ENCODE measurements around the gene OPCML. TPM values are rescaled to one million over a fixed set of nuclear protein-coding genes. Genes with fewer than 3 reads are reported as not detected.
A peak's percentile ranks its signal among the peaks of the same experiment; 100 is the strongest.

The OPCML gene
- total and polyA plus RNA-seq, 2 experiments from 2014 or later: 1.2 to 4.4 TPM

DNA sequence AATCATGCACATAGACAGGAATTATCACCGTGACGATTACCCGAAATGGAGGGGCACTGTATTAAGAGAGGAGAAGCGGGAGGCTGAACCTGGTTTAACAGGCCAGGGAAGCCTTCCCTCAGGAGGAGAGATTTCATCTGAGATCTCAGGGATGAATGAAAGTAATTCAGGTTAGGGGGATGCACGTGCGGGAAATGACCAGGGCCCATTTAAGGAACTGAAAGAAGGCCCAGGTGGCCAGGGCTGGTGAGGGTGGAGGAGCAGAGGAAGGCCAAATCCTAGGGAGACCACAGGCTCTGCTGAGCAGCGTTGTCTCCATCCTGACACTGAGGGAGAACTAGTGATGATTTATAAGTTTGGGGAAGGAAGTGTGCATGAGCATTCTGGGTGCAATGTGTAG is 16.3 kb upstream of the OPCML start:
- H3K4me3 ChIP-seq: no peak overlapping the region
- H3K4me1 ChIP-seq (ENCODE audit: insufficient read depth): peaks cover 23% of the 10 kb centered on the region
- H3K4me2 ChIP-seq: no peak overlapping the region
- DNase-seq (ENCODE audit: low spot score): no peak
- no peaks in the 10 kb centered on the region for H4K20me1 ChIP-seq (replicated peaks; ENCODE audit: insufficient read depth)
- no peaks in the 10 kb centered on the region for H3K9me2 ChIP-seq (ENCODE audit: insufficient read depth)
- H2AFZ ChIP-seq: no peak overlapping the region
- no peaks in the 10 kb centered on the region for H3K27me3 ChIP-seq (ENCODE audit: insufficient read depth)
- H3K36me3 ChIP-seq (ENCODE audit: insufficient read depth): no peaks in the 10 kb centered on the region; the same call in 1 of the 2 replicates
- no peaks in the 10 kb centered on the region for H3K79me2 ChIP-seq (replicated peaks; ENCODE audit: insufficient read depth)
- Mint-ChIP-seq H3K4me1 (peaks cover 27% of the 10 kb centered on the region), H3K27me3 (ENCODE audit: insufficient read depth, low read depth, poor library complexity) (peaks cover 11% of the 10 kb centered on the region), H3K9me3 (no peaks in the 10 kb centered on the region), H3K36me3 (ENCODE audit: low read depth) (no peaks in the 10 kb centered on the region; the same call in 2 of the 3 replicates), H3K4me3 (no peak overlapping the region), H3K27ac (no peak overlapping the region)
- H3K27ac ChIP-seq (ENCODE audit: low read depth): no peak overlapping the region
- ATAC-seq: no peak
- peaks cover 6% of the 10 kb centered on the region for H3F3A ChIP-seq (replicated peaks; ENCODE audit: low read depth)
- TF ChIP-seq, protein P1, sequence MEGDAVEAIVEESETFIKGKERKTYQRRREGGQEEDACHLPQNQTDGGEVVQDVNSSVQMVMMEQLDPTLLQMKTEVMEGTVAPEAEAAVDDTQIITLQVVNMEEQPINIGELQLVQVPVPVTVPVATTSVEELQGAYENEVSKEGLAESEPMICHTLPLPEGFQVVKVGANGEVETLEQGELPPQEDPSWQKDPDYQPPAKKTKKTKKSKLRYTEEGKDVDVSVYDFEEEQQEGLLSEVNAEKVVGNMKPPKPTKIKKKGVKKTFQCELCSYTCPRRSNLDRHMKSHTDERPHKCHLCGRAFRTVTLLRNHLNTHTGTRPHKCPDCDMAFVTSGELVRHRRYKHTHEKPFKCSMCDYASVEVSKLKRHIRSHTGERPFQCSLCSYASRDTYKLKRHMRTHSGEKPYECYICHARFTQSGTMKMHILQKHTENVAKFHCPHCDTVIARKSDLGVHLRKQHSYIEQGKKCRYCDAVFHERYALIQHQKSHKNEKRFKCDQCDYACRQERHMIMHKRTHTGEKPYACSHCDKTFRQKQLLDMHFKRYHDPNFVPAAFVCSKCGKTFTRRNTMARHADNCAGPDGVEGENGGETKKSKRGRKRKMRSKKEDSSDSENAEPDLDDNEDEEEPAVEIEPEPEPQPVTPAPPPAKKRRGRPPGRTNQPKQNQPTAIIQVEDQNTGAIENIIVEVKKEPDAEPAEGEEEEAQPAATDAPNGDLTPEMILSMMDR (conservative IDR thresholded peaks at IDR 0.05; ENCODE audit: low read depth in 2 of 2): no peak
- TF ChIP-seq EZH2phosphoT487 (IDR thresholded peaks at IDR 0.05; ENCODE audit: unreplicated experiment): no peak

DNA sequence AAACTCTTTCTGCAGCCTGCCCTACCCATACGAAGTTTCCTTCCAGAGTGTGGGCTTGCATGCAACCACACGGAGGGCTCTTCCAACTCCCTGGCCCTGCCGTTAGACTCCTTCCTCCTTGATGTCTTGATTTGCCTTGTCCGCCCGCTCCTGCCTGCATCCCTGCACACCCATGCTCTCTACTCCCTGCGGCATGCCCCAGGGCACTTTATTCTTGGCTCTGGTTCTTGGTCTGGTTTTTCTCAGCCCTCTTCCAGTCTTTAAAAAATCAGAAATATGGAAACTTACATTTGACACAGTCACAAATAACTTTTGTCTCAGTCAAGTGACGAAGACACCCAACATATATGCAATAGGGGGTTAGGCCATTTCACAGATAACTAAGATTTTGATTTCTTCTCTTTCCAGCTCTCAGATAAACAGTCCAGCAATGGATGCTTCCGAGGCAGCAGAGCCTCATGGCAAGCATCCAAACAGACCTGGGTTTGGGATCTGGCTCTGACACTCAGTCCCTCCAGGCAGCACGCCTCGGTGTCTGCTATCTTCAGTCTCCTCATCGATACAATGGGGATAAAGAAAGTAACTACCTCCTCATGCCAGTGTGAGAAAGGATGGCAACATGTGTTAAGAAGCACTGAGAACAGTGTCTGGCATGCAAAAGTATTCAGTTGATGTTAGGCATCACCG is 15.7 kb upstream of the OPCML start:
- H3K4me1 Mint-ChIP-seq: peaks cover 34% of the 10 kb centered on the region
- H3K27ac Mint-ChIP-seq: no peak overlapping the region
- TF ChIP-seq EZH2phosphoT487 (IDR thresholded peaks at IDR 0.05; ENCODE audit: unreplicated experiment) (no peak), JUNB (IDR thresholded peaks at IDR 0.05; ENCODE audit: unreplicated experiment) (no peak), CREB1 (CRISPR knock-in tag; IDR thresholded peaks at IDR 0.05; ENCODE audit: low read depth) (no peak), NANOG (IDR thresholded peaks at IDR 0.05; ENCODE audit: borderline replicate concordance) (no peak), ZNF331 (CRISPR knock-in tag; IDR thresholded peaks at IDR 0.05; ENCODE audit: low read depth) (no peak)
- TF ChIP-seq, protein P2, sequence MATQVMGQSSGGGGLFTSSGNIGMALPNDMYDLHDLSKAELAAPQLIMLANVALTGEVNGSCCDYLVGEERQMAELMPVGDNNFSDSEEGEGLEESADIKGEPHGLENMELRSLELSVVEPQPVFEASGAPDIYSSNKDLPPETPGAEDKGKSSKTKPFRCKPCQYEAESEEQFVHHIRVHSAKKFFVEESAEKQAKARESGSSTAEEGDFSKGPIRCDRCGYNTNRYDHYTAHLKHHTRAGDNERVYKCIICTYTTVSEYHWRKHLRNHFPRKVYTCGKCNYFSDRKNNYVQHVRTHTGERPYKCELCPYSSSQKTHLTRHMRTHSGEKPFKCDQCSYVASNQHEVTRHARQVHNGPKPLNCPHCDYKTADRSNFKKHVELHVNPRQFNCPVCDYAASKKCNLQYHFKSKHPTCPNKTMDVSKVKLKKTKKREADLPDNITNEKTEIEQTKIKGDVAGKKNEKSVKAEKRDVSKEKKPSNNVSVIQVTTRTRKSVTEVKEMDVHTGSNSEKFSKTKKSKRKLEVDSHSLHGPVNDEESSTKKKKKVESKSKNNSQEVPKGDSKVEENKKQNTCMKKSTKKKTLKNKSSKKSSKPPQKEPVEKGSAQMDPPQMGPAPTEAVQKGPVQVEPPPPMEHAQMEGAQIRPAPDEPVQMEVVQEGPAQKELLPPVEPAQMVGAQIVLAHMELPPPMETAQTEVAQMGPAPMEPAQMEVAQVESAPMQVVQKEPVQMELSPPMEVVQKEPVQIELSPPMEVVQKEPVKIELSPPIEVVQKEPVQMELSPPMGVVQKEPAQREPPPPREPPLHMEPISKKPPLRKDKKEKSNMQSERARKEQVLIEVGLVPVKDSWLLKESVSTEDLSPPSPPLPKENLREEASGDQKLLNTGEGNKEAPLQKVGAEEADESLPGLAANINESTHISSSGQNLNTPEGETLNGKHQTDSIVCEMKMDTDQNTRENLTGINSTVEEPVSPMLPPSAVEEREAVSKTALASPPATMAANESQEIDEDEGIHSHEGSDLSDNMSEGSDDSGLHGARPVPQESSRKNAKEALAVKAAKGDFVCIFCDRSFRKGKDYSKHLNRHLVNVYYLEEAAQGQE (IDR thresholded peaks at IDR 0.05; ENCODE audit: unreplicated experiment): no peak
- TF ChIP-seq, protein P3, sequence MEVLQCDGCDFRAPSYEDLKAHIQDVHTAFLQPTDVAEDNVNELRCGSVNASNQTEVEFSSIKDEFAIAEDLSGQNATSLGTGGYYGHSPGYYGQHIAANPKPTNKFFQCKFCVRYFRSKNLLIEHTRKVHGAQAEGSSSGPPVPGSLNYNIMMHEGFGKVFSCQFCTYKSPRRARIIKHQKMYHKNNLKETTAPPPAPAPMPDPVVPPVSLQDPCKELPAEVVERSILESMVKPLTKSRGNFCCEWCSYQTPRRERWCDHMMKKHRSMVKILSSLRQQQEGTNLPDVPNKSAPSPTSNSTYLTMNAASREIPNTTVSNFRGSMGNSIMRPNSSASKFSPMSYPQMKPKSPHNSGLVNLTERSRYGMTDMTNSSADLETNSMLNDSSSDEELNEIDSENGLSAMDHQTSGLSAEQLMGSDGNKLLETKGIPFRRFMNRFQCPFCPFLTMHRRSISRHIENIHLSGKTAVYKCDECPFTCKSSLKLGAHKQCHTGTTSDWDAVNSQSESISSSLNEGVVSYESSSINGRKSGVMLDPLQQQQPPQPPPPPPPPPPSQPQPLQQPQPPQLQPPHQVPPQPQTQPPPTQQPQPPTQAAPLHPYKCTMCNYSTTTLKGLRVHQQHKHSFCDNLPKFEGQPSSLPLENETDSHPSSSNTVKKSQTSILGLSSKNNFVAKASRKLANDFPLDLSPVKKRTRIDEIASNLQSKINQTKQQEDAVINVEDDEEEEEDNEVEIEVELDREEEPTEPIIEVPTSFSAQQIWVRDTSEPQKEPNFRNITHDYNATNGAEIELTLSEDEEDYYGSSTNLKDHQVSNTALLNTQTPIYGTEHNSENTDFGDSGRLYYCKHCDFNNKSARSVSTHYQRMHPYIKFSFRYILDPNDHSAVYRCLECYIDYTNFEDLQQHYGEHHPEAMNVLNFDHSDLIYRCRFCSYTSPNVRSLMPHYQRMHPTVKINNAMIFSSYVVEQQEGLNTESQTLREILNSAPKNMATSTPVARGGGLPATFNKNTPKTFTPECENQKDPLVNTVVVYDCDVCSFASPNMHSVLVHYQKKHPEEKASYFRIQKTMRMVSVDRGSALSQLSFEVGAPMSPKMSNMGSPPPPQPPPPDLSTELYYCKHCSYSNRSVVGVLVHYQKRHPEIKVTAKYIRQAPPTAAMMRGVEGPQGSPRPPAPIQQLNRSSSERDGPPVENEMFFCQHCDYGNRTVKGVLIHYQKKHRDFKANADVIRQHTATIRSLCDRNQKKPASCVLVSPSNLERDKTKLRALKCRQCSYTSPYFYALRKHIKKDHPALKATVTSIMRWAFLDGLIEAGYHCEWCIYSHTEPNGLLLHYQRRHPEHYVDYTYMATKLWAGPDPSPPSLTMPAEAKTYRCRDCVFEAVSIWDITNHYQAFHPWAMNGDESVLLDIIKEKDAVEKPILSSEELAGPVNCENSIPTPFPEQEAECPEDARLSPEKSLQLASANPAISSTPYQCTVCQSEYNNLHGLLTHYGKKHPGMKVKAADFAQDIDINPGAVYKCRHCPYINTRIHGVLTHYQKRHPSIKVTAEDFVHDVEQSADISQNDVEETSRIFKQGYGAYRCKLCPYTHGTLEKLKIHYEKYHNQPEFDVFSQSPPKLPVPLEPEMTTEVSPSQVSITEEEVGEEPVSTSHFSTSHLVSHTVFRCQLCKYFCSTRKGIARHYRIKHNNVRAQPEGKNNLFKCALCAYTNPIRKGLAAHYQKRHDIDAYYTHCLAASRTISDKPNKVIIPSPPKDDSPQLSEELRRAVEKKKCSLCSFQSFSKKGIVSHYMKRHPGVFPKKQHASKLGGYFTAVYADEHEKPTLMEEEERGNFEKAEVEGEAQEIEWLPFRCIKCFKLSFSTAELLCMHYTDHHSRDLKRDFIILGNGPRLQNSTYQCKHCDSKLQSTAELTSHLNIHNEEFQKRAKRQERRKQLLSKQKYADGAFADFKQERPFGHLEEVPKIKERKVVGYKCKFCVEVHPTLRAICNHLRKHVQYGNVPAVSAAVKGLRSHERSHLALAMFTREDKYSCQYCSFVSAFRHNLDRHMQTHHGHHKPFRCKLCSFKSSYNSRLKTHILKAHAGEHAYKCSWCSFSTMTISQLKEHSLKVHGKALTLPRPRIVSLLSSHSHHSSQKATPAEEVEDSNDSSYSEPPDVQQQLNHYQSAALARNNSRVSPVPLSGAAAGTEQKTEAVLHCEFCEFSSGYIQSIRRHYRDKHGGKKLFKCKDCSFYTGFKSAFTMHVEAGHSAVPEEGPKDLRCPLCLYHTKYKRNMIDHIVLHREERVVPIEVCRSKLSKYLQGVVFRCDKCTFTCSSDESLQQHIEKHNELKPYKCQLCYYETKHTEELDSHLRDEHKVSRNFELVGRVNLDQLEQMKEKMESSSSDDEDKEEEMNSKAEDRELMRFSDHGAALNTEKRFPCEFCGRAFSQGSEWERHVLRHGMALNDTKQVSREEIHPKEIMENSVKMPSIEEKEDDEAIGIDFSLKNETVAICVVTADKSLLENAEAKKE (CRISPR knock-in tag; IDR thresholded peaks at IDR 0.05): no peak

More for the DNA sequence above, 15.7 kb upstream of the OPCML start:
- no peak overlapping the region for H3K27ac ChIP-seq (ENCODE audit: low read depth)
- H3K36me3 ChIP-seq (ENCODE audit: insufficient read depth): no peaks in the 10 kb centered on the region; the same call in 1 of the 2 replicates
- peaks cover 27% of the 10 kb centered on the region for H3K4me1 ChIP-seq (ENCODE audit: insufficient read depth)
- H2AFZ ChIP-seq: no peak overlapping the region
- peaks cover 12% of the 10 kb centered on the region for H3K27me3 Mint-ChIP-seq (ENCODE audit: insufficient read depth, low read depth, poor library complexity)
- ATAC-seq (peak; percentile 40), DNase-seq (ENCODE audit: low spot score) (peak; percentile 16)
- no peaks in the 10 kb centered on the region for H3K79me2 ChIP-seq (replicated peaks; ENCODE audit: insufficient read depth)
- H3K27me3 ChIP-seq (ENCODE audit: insufficient read depth): no peaks in the 10 kb centered on the region
- H3K4me2 ChIP-seq: no peak overlapping the region
- no peak overlapping the region for H3K4me3 ChIP-seq
- no peaks in the 10 kb centered on the region for H3K9me3 Mint-ChIP-seq
- peaks cover 6% of the 10 kb centered on the region for H3F3A ChIP-seq (replicated peaks; ENCODE audit: low read depth)
- no peaks in the 10 kb centered on the region for H3K9me2 ChIP-seq (ENCODE audit: insufficient read depth)
- no peaks in the 10 kb centered on the region for H4K20me1 ChIP-seq (replicated peaks; ENCODE audit: insufficient read depth)
- no peaks in the 10 kb centered on the region; the same call in 2 of the 3 replicates for H3K36me3 Mint-ChIP-seq (ENCODE audit: low read depth)
- no peak overlapping the region for H3K4me3 Mint-ChIP-seq

All from GM23338 (cell line).